Measurements from ENCODE around the gene LYVE1. TPM values are rescaled to one million over a fixed set of nuclear protein-coding genes. Genes with fewer than 3 reads are reported as not detected.

Gene LYVE1
- total and polyA plus RNA-seq, 2 donors: 4.1 to 16.1 TPM

DNA sequence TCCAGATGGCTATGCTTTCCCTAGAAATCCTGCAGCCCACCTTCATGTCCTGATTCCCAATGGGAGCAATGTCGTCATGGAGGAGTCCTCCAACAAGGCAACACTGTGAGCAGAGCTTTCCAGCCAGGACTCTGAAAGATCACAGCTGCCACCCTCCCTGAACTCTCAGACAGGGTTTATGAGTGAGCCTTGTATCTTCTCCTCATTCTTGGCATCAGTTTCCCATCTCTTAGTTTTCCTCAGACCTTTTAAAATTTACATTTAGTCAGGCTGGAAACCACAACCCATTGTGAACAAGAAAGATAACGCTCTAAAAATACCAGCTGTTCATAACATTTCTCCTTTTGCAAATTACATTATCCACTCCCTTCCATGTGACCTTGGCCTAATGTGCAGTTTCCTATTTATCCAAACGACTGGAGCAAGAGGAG is 15.6 kb upstream of the LYVE1 start:
- 28% methylated on average over 3 of the region's 3 CpGs for WGBS
- no peak for DNase-seq (ENCODE audit: low read depth in 6 of 9, low spot score in 9 of 9)
- Histone ChIP-seq H3K4me3 (ENCODE audit: low read length in 2 of 2) (no peak overlapping the region), H3K27me3 (ENCODE audit: control insufficient read depth in 2 of 2, insufficient read depth in 1 of 2, low read length in 1 of 2) (no peaks in the 10 kb centered on the region), H3K4me1 (ENCODE audit: control insufficient read depth in 2 of 2, insufficient read depth in 2 of 2, low read length in 2 of 2) (peaks cover 0 to 7% of the 10 kb centered on the region in 2 donors), H3K36me3 (ENCODE audit: control insufficient read depth in 2 of 2, insufficient read depth in 2 of 2, low read length in 1 of 2) (no peaks in the 10 kb centered on the region), H3K27ac (ENCODE audit: low read depth in 1 of 2, low read length in 1 of 2) (no peak overlapping the region), H3K9me3 (ENCODE audit: control insufficient read depth in 2 of 2, insufficient read depth in 1 of 2, low read length in 1 of 2) (no peaks in the 10 kb centered on the region)

DNA sequence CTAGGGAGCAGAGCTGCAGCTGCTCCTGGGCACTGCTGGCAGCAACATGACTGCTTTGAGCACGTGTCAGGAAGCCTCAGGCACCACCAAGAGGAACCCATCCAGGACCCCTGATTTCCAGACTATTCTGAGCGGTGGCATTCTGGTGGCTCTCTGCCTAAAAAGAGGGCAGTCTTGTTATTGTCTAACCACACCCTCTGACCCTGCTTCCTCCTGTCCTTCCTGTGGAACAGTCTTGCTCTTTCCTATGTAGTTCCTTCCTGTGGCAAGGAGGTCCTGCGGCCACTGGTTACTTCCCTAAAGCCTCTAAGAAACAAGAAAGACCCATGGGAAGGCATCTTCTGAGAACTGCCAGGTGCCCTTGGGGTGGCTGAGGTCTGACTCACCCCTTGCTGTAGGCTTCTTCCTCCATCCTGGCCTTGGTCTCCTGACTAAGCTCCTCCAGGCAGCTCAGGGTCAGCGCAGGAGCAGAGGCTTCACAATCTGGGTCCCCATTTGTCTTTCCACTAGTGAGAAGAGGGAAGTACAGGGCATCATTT is 13.1 kb upstream of the LYVE1 start:
- Histone ChIP-seq H3K27ac (ENCODE audit: low read depth in 1 of 2, low read length in 1 of 2) (no peak overlapping the region), H3K27me3 (ENCODE audit: control insufficient read depth in 2 of 2, insufficient read depth in 1 of 2, low read length in 1 of 2) (no peaks in the 10 kb centered on the region), H3K36me3 (ENCODE audit: control insufficient read depth in 2 of 2, insufficient read depth in 2 of 2, low read length in 1 of 2) (no peaks in the 10 kb centered on the region), H3K4me3 (ENCODE audit: low read length in 2 of 2) (no peak overlapping the region), H3K9me3 (ENCODE audit: control insufficient read depth in 2 of 2, insufficient read depth in 1 of 2, low read length in 1 of 2) (no peaks in the 10 kb centered on the region), H3K4me1 (ENCODE audit: control insufficient read depth in 2 of 2, insufficient read depth in 2 of 2, low read length in 2 of 2) (peaks cover 0 to 7% of the 10 kb centered on the region in 2 donors)
- DNase-seq (ENCODE audit: low read depth in 6 of 9, low spot score in 9 of 9): no peak
- 41% methylated on average over 4 of the region's 4 CpGs for WGBS

DNA sequence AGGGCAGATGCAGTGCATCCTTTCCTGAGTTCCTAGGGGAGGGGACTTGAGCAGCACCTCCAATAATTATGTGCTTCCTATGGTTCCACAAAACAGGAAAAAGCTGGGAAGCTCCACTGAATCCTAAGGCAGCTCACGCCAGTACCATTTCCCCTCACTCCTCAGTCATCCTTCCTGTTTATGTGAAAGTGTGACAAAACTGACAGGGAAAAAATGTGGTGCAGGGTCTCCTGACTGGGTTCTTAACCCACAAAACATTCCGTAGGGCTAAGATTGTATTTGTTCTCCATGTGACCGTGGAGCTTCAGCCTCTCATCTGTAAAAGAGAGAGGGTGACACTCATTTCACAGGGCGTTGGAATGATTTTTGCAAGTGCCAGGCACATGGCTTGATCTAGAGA is 12.2 kb upstream of the LYVE1 start:
- Histone ChIP-seq H3K9me3 (ENCODE audit: control insufficient read depth in 2 of 2, insufficient read depth in 1 of 2, low read length in 1 of 2) (no peaks in the 10 kb centered on the region), H3K36me3 (ENCODE audit: control insufficient read depth in 2 of 2, insufficient read depth in 2 of 2, low read length in 1 of 2) (no peaks in the 10 kb centered on the region), H3K27me3 (ENCODE audit: control insufficient read depth in 2 of 2, insufficient read depth in 1 of 2, low read length in 1 of 2) (no peaks in the 10 kb centered on the region), H3K27ac (ENCODE audit: low read depth in 1 of 2, low read length in 1 of 2) (no peak overlapping the region), H3K4me1 (ENCODE audit: control insufficient read depth in 2 of 2, insufficient read depth in 2 of 2, low read length in 2 of 2) (peaks cover 0 to 7% of the 10 kb centered on the region in 2 donors), H3K4me3 (ENCODE audit: low read length in 2 of 2) (no peak overlapping the region)
- DNase-seq (ENCODE audit: low read depth in 6 of 9, low spot score in 9 of 9): no peak
- WGBS: 95% methylated on average over 4 of the region's 4 CpGs

DNA sequence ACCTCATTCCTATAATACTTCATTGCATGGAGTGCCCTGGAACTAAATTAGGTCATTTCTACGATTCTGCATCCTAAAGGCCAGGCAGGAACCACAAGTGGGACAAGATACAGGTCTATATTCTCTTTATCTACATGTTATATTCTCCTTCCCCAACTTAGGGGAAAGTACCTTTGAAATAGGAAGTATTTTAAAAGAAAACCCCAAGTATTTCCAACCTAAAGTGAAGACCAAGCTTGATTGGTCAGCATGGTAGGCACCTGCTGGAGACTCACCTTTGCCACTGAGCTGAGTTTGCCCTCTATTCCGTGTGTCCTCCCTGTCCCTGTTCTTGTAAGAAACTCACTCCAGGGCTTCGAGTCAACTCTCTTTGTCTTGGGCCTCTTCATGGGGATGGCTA is 11.2 kb upstream of the LYVE1 start:
- WGBS: 97% methylated on average over 3 of the region's 3 CpGs
- H3K27ac ChIP-seq (ENCODE audit: low read depth in 1 of 2, low read length in 1 of 2): no peak overlapping the region
- H3K4me1 ChIP-seq (ENCODE audit: control insufficient read depth in 2 of 2, insufficient read depth in 2 of 2, low read length in 2 of 2): peaks cover 0 to 7% of the 10 kb centered on the region in 2 donors
- H3K36me3 ChIP-seq (ENCODE audit: control insufficient read depth in 2 of 2, insufficient read depth in 2 of 2, low read length in 1 of 2): no peaks in the 10 kb centered on the region
- no peak for DNase-seq (ENCODE audit: low read depth in 6 of 9, low spot score in 9 of 9)
- no peaks in the 10 kb centered on the region for H3K9me3 ChIP-seq (ENCODE audit: control insufficient read depth in 2 of 2, insufficient read depth in 1 of 2, low read length in 1 of 2)
- no peaks in the 10 kb centered on the region for H3K27me3 ChIP-seq (ENCODE audit: control insufficient read depth in 2 of 2, insufficient read depth in 1 of 2, low read length in 1 of 2)
- H3K4me3 ChIP-seq (ENCODE audit: low read length in 2 of 2): no peak overlapping the region

DNA sequence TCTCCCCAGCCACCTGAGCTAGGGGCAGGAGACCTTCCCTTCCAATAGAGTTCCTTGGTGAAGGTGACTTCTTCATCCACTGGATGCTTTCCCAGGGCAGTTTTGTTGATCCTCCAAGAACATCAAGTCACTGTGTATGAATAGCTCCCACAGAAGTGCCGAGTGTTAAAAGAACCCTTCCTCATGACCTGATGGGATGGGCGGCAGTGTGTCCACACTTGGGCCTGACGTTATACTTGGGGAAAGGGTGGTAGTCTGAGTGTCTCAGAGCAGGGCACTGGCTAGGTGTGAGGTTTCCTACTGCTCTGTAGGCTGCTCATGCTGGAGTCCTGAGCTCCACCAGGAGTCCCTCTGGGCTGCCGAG is 7.6 kb upstream of the LYVE1 start:
- Histone ChIP-seq H3K27ac (ENCODE audit: low read depth in 1 of 2, low read length in 1 of 2) (no peak overlapping the region), H3K4me1 (ENCODE audit: control insufficient read depth in 2 of 2, insufficient read depth in 2 of 2, low read length in 2 of 2) (peaks cover 0 to 1% of the 10 kb centered on the region in 2 donors), H3K27me3 (ENCODE audit: control insufficient read depth in 2 of 2, insufficient read depth in 1 of 2, low read length in 1 of 2) (no peaks in the 10 kb centered on the region), H3K4me3 (ENCODE audit: low read length in 2 of 2) (no peak overlapping the region), H3K9me3 (ENCODE audit: control insufficient read depth in 2 of 2, insufficient read depth in 1 of 2, low read length in 1 of 2) (no peaks in the 10 kb centered on the region), H3K36me3 (ENCODE audit: control insufficient read depth in 2 of 2, insufficient read depth in 2 of 2, low read length in 1 of 2) (no peaks in the 10 kb centered on the region)
- no peak for DNase-seq (ENCODE audit: low read depth in 6 of 9, low spot score in 9 of 9)
- WGBS: 98% methylated on average over 4 of the region's 4 CpGs

DNA sequence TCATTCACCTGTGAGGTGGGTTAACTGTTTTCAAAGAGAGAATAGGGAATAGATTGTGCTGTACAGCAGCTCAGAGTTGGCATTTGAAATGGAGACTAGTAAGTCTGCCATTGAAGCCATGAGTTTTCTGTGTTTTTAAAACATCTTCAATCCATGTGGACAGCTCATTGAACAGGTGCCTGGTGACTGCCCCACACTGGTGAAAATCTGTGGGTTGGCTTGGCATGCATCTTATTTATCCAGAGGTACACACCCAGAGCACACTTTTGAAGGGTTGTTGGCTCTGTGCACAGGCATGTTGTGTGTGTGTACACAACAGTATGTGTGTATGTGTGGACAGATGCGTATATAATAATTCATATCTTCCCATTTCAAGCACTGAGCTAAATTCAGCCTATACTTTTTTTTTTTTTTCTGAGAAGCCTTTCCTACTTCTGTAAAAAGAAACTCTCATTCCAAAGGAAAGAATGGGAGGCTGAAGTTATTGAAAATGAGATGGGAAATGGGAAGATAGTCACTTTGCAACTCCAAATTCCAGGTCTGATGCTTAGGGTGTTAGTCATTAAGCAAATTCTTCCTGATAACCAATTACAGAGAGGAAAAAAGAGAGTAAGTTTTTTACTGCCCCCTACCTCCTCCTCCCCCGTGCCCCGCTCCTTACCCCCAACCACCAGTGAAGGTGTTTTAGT is 7.0 kb upstream of the LYVE1 start:
- no peak overlapping the region for H3K4me3 ChIP-seq (ENCODE audit: low read length in 2 of 2)
- H3K27ac ChIP-seq (ENCODE audit: low read depth in 1 of 2, low read length in 1 of 2): no peak overlapping the region
- no peaks in the 10 kb centered on the region for H3K9me3 ChIP-seq (ENCODE audit: control insufficient read depth in 2 of 2, insufficient read depth in 1 of 2, low read length in 1 of 2)
- H3K36me3 ChIP-seq (ENCODE audit: control insufficient read depth in 2 of 2, insufficient read depth in 2 of 2, low read length in 1 of 2): no peaks in the 10 kb centered on the region
- H3K4me1 ChIP-seq (ENCODE audit: control insufficient read depth in 2 of 2, insufficient read depth in 2 of 2, low read length in 2 of 2): no peaks in the 10 kb centered on the region
- no peak for DNase-seq (ENCODE audit: low read depth in 6 of 9, low spot score in 9 of 9)
- H3K27me3 ChIP-seq (ENCODE audit: control insufficient read depth in 2 of 2, insufficient read depth in 1 of 2, low read length in 1 of 2): no peaks in the 10 kb centered on the region
- 97% methylated on average over 3 of the region's 3 CpGs for WGBS

DNA sequence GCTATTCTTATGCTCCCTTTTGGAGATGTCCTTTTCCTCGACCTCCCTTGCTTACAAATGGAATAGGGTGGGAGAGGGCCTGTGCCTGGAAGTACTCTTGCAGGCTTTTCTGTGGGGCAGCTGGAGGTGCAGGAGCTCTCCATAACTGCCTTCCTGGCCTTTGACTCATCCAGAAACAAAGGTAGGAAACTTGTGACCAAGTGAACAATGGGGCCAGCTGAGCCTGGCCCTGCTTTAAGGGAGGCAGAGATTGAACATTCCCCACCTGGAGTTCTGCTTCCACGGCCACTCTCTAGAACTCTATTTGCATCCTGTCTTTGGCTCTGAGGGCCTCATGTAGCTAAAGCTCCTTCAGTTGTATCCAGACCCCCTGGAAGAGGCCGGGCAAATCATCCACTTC is 5.1 kb upstream of the LYVE1 start:
- Histone ChIP-seq H3K4me1 (ENCODE audit: control insufficient read depth in 2 of 2, insufficient read depth in 2 of 2, low read length in 2 of 2) (no peaks in the 10 kb centered on the region), H3K4me3 (ENCODE audit: low read length in 2 of 2) (no peak overlapping the region), H3K27me3 (ENCODE audit: control insufficient read depth in 2 of 2, insufficient read depth in 1 of 2, low read length in 1 of 2) (no peaks in the 10 kb centered on the region), H3K27ac (ENCODE audit: low read depth in 1 of 2, low read length in 1 of 2) (no peak overlapping the region), H3K36me3 (ENCODE audit: control insufficient read depth in 2 of 2, insufficient read depth in 2 of 2, low read length in 1 of 2) (no peaks in the 10 kb centered on the region), H3K9me3 (ENCODE audit: control insufficient read depth in 2 of 2, insufficient read depth in 1 of 2, low read length in 1 of 2) (no peaks in the 10 kb centered on the region)
- 97% methylated on average over 3 of the region's 3 CpGs for WGBS
- no peak for DNase-seq (ENCODE audit: low read depth in 6 of 9, low spot score in 9 of 9)

DNA sequence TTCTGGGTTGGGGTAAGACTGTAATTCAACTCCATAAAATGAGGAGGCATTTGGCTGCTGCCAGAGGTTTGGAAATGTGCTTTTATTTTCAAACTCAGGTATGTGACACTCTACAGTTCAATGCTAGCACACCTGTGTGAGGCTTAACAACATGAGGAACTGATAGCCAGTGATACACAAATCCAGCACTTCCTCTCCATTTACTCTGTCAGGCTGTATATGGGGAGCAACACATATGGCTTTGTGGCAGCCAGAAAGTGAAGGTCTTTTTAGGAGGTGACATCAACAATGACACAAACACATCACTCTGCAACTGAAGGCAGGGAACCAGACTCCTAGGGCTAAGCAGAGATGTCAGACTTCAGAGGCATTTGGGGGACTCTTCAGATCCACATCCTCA is 4.6 kb upstream of the LYVE1 start:
- DNase-seq (ENCODE audit: low read depth in 6 of 9, low spot score in 9 of 9): no peak
- no peak overlapping the region for H3K27ac ChIP-seq (ENCODE audit: low read depth in 1 of 2, low read length in 1 of 2)
- H3K27me3 ChIP-seq (ENCODE audit: control insufficient read depth in 2 of 2, insufficient read depth in 1 of 2, low read length in 1 of 2): no peaks in the 10 kb centered on the region

DNA sequence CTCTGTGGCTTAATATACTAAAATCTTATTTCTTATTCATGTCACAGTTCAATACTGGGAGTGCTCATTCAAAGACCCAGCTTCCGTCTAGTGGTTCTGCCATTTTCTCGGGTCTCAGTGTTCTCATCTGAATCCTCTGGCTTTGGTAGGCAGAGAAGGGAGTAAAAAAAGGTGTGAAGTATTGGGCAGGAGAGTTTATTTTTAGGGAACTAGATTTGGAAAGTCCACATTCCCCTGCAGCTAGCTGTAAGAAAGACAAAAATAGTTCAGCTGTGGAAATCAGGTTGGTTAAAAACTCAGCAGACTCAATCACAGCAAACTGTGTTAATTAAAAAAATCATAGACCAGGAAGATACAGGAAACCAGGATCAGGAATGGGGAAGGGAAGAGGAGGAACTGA is 4.1 kb upstream of the LYVE1 start:
- Histone ChIP-seq H3K4me1 (ENCODE audit: control insufficient read depth in 2 of 2, insufficient read depth in 2 of 2, low read length in 2 of 2) (no peaks in the 10 kb centered on the region), H3K9me3 (ENCODE audit: control insufficient read depth in 2 of 2, insufficient read depth in 1 of 2, low read length in 1 of 2) (no peaks in the 10 kb centered on the region), H3K4me3 (ENCODE audit: low read length in 2 of 2) (no peak overlapping the region), H3K27ac (ENCODE audit: low read depth in 1 of 2, low read length in 1 of 2) (no peak overlapping the region), H3K36me3 (ENCODE audit: control insufficient read depth in 2 of 2, insufficient read depth in 2 of 2, low read length in 1 of 2) (no peaks in the 10 kb centered on the region), H3K27me3 (ENCODE audit: control insufficient read depth in 2 of 2, insufficient read depth in 1 of 2, low read length in 1 of 2) (no peaks in the 10 kb centered on the region)
- 100% methylated on average over 2 of the region's 2 CpGs for WGBS
- DNase-seq (ENCODE audit: low read depth in 6 of 9, low spot score in 9 of 9): no peak

More for the DNA sequence above, 4.6 kb upstream of the LYVE1 start:
- no peaks in the 10 kb centered on the region for H3K4me1 ChIP-seq (ENCODE audit: control insufficient read depth in 2 of 2, insufficient read depth in 2 of 2, low read length in 2 of 2)
- no peaks in the 10 kb centered on the region for H3K9me3 ChIP-seq (ENCODE audit: control insufficient read depth in 2 of 2, insufficient read depth in 1 of 2, low read length in 1 of 2)
- no peaks in the 10 kb centered on the region for H3K36me3 ChIP-seq (ENCODE audit: control insufficient read depth in 2 of 2, insufficient read depth in 2 of 2, low read length in 1 of 2)
- H3K4me3 ChIP-seq (ENCODE audit: low read length in 2 of 2): no peak overlapping the region
